Endothelial cell of umbilical vein (primary cell): ENCODE results near the gene FBL. TPM values are rescaled to one million over a fixed set of nuclear protein-coding genes. Genes with fewer than 3 reads are reported as not detected.

ENCODE experiments used
- BruUV-seq: library from RNA; stranded (reverse); fragments of 400-500 nt; replicated peaks from 2 replicates; lab custom pipeline; 2021; lab: Mats Ljungman, UMichigan
- CTCF ChIA-PET: fragments of 300-600, 350-600 bp; sonication (Branson Sonifier 250); formaldehyde crosslinking; loops from one replicate; lab custom pipeline; 2021; ENCODE audit warnings: antibody characterized with exemption, inconsistent platforms; lab: Charles Lee
- POLR2A ChIA-PET: fragments of 300-600, 350-600 bp; sonication (Branson Sonifier 250); formaldehyde crosslinking; loops from one replicate; lab custom pipeline; 2021; ENCODE audit warnings: antibody characterized with exemption, inconsistent platforms; lab: Charles Lee
- DNase-seq: peaks from one replicate; pipeline ENCODE4 v3.0.0-alpha.2; 2011; ENCODE audit warnings: low read depth, low spot score
- FAIRE-seq: peaks from 2 replicates; lab custom pipeline; 2011; peaks lifted over from hg19 to GRCh38; lab: Jason Lieb, UNC
- H2AFZ ChIP-seq: 2 replicates; pipeline ENCODE4 v1.6.0; 2012; ENCODE audit warnings: low read depth, low read length, control low read depth, inconsistent platforms
- H3K27ac ChIP-seq: 2 replicates; pipeline ENCODE4 v1.5.1; 2011; ENCODE audit warnings: low read depth, mild to moderate bottlenecking, control low read depth, low read length, moderate library complexity; ENCODE audit not compliant: insufficient read depth
- H3K27me3 ChIP-seq, 2 experiments: 2 replicates each; pipeline versions ENCODE4 v1.6.0 to v1.6.1; 2011; ENCODE audit warnings: low read length in 2 of 2, mixed read lengths in 1 of 2; ENCODE audit not compliant: control insufficient read depth in 2 of 2, insufficient read depth in 2 of 2
- H3K36me3 ChIP-seq, 2 experiments: 2 replicates in 1 of 2; 3 replicates in 1 of 2; pipeline ENCODE4 v1.5.1; 2011; ENCODE audit warnings: low read length in 2 of 2, mild to moderate bottlenecking in 1 of 2, moderate library complexity in 1 of 2; ENCODE audit not compliant: control insufficient read depth in 2 of 2, insufficient read depth in 2 of 2; ENCODE audit errors: extremely low read depth in 1 of 2
- H3K4me1 ChIP-seq: 3 replicates; pipeline ENCODE4 v1.5.1; 2011; ENCODE audit warnings: mild to moderate bottlenecking, low read length; ENCODE audit not compliant: control insufficient read depth, insufficient read depth; ENCODE audit errors: extremely low read depth
- H3K4me2 ChIP-seq: 2 replicates; pipeline ENCODE4 v1.6.1; 2011; ENCODE audit warnings: low read length, control low read depth, mixed read lengths; ENCODE audit not compliant: insufficient read depth
- H3K4me3 ChIP-seq, 3 experiments: fragments of 200-600 bp in 1 of 3; sonication (generic), shearing (Covaris generic) in 1 of 3; replicated peaks in 1 of 3; 2 replicates each; pipeline ENCODE4 v1.5.1; 2011 to 2016; ENCODE audit warnings: control low read depth in 3 of 3, low read length in 3 of 3, mild to moderate bottlenecking in 2 of 3, inconsistent platforms in 1 of 3, low read depth in 1 of 3, moderate library complexity in 1 of 3; ENCODE audit not compliant: insufficient read depth in 1 of 3
- H3K79me2 ChIP-seq: 2 replicates; pipeline ENCODE4 v1.6.0; 2012; ENCODE audit warnings: low read length, inconsistent platforms; ENCODE audit not compliant: control insufficient read depth, insufficient read depth
- H3K9ac ChIP-seq: replicated peaks from 2 replicates; pipeline ENCODE3; 2011; ENCODE audit warnings: low read length, control low read depth; ENCODE audit not compliant: insufficient read depth; ENCODE audit errors: extremely low read depth
- H3K9me1 ChIP-seq: replicated peaks from 3 replicates; pipeline ENCODE4 v1.6.0; 2011; ENCODE audit warnings: mild to moderate bottlenecking, low read length; ENCODE audit not compliant: control insufficient read depth, insufficient read depth; ENCODE audit errors: extremely low read depth
- H3K9me3 ChIP-seq: replicated peaks from 2 replicates; pipeline ENCODE4 v1.5.1; 2012; ENCODE audit warnings: low read length, inconsistent platforms; ENCODE audit not compliant: control insufficient read depth, insufficient read depth
- H4K20me1 ChIP-seq: replicated peaks from 2 replicates; pipeline ENCODE3; 2011; ENCODE audit warnings: mild to moderate bottlenecking, low read length; ENCODE audit not compliant: control insufficient read depth, insufficient read depth; ENCODE audit errors: extremely low read depth
- CTCF ChIP-seq, 2 donors: IDR thresholded peaks; 1 replicate in 1 of 2; 2 replicates in 1 of 2; pipeline ENCODE4 v1.5.1; 2011; ENCODE audit warnings: low read length in 2 of 2, mild to moderate bottlenecking in 2 of 2, moderate library complexity in 2 of 2, control low read depth in 1 of 2, inconsistent platforms in 1 of 2, low read depth in 1 of 2; ENCODE audit not compliant: insufficient read depth in 1 of 2; ENCODE audit errors: extremely low read depth in 1 of 2
- EZH2 ChIP-seq: IDR thresholded peaks from 2 replicates; pipeline ENCODE4 v1.6.1; 2012; ENCODE audit warnings: borderline replicate concordance, low read depth, mild to moderate bottlenecking, moderate library complexity, low read length, inconsistent platforms; ENCODE audit not compliant: severe bottlenecking
- FOS ChIP-seq: IDR thresholded peaks from 2 replicates; pipeline ENCODE4 v1.6.1; 2011; ENCODE audit warnings: mild to moderate bottlenecking, low read length, moderate library complexity, borderline replicate concordance; ENCODE audit not compliant: insufficient read depth
- JUN ChIP-seq: IDR thresholded peaks from 2 replicates; pipeline ENCODE4 v1.6.1; 2011; ENCODE audit warnings: borderline replicate concordance, low read depth; ENCODE audit not compliant: insufficient read length, insufficient read depth
- MYC ChIP-seq: IDR thresholded peaks from one replicate; pipeline ENCODE4 v1.6.1; 2011; ENCODE audit warnings: mild to moderate bottlenecking, low read depth, low read length
- POLR2A ChIP-seq: IDR thresholded peaks from 2 replicates; pipeline ENCODE4 v1.6.1; 2012; ENCODE audit warnings: low read depth, mild to moderate bottlenecking, control low read depth, low read length
- POLR2AphosphoS5 ChIP-seq: IDR thresholded peaks from 2 replicates; pipeline ENCODE4 v1.6.1; 2012; ENCODE audit warnings: low read depth, mild to moderate bottlenecking, control low read depth, low read length, moderate library complexity; ENCODE audit not compliant: insufficient read depth
- dilution Hi-C: fragments of 300-500 bp; cut with MboI; formaldehyde crosslinking; loops from one replicate; pipeline ENCODE4 v1.15.0; 2019; ENCODE audit warnings: low sequenced_read_pairs; ENCODE audit not compliant: extremely low pct_ligation_motif_present
- intact Hi-C: fragments of 100-400 bp; cut with micrococcal nuclease; formaldehyde crosslinking; loops from one replicate; pipeline ENCODE4 v1.10.0; 2022
- polyA plus RNA-seq, 4 experiments: library from polyadenylated mRNA; depleted of rRNA in 3 of 4; stranded (reverse) in 3 of 4; unstranded in 1 of 4; fragments of >200 nt; gene quantifications; 2 replicates each; pipeline versions ENCODE4 v1.2.1 to v1.2.3, GENCODE V29; 2011 to 2012; ENCODE audit warnings: missing spikeins in 1 of 4
- total RNA-seq: library from RNA; stranded (reverse); gene quantifications from 2 replicates; pipeline ENCODE4 v1.2.3, GENCODE V29; 2021

The FBL gene
- total and polyA plus RNA-seq, 2 donors (not counting 3 experiments of a cell fraction or from before 2014, with no cell fraction given), result 271 to 473 TPM

GRCh38 chr19:39874404-39874803 is 28.2 kb upstream of the FBL start:
- dilution Hi-C loops (no loop called here), intact Hi-C loops (no loop called here)
- no peak overlapping the region for H3K4me2 ChIP-seq
- ChIA-PET CTCF (no interaction called here), POLR2A (no interaction called here)
- FAIRE-seq, result no peak
- no peaks in the 10 kb centered on the region for H3K9me1 ChIP-seq
- no peak for DNase-seq
- no peak for TF ChIP-seq CTCF (IDR thresholded peaks at IDR 0.05; ENCODE audit: extremely low read depth in 1 of 2, insufficient read depth in 1 of 2, low read depth in 1 of 2, low read length in 2 of 2)
- no peak for TF ChIP-seq JUN
- no peak for TF ChIP-seq POLR2A
- TF ChIP-seq MYC, result no peak
- TF ChIP-seq POLR2AphosphoS5, result no peak
- no peak for TF ChIP-seq FOS
- H3K79me2 ChIP-seq, result no peaks in the 10 kb centered on the region
- no peak overlapping the region for H2AFZ ChIP-seq
- no peak overlapping the region for H3K9ac ChIP-seq
- H3K27me3 ChIP-seq, result no peaks in the 10 kb centered on the region
- H3K4me1 ChIP-seq, result no peaks in the 10 kb centered on the region
- H3K27ac ChIP-seq, result no peak overlapping the region
- no TSS peak for BruUV-seq
- H3K36me3 ChIP-seq, result no peaks in the 10 kb centered on the region
- no peaks in the 10 kb centered on the region for H4K20me1 ChIP-seq
- no peak overlapping the region for H3K4me3 ChIP-seq
- H3K9me3 ChIP-seq, result no peaks in the 10 kb centered on the region

GRCh38 chr19:39873385-39873784 is 27.2 kb upstream of the FBL start:
- Histone ChIP-seq H3K27ac (no peak overlapping the region), H3K4me3 (no peak overlapping the region), H3K9me1 (no peaks in the 10 kb centered on the region), H2AFZ (no peak overlapping the region), H3K9me3 (no peaks in the 10 kb centered on the region), H4K20me1 (no peaks in the 10 kb centered on the region), H3K79me2 (no peaks in the 10 kb centered on the region), H3K4me2 (no peak overlapping the region), H3K36me3 (no peaks in the 10 kb centered on the region), H3K4me1 (no peaks in the 10 kb centered on the region), H3K27me3 (no peaks in the 10 kb centered on the region), H3K9ac (no peak overlapping the region)
- no peak for TF ChIP-seq EZH2
- dilution Hi-C loops, result no loop called here
- CTCF ChIA-PET, result no interaction called here
- BruUV-seq, result no TSS peak
- FAIRE-seq, result no peak
- POLR2A ChIA-PET, result no interaction called here
- no peak for DNase-seq
- intact Hi-C loops, result no loop called here
